Loucy (cell line): Measurements from ENCODE around the gene ENTPD2.

Experiments used
- CTCF ChIP-seq: fragments of 200-600 bp; sonication (generic); conservative IDR thresholded peaks from 2 replicates; pipeline ENCODE4 v1.5.1; 2014; ENCODE audit warnings: mild to moderate bottlenecking, antibody characterized with exemption, low read length
- EZH2phosphoT487 ChIP-seq: fragments of 200-600 bp; IDR thresholded peaks from 2 replicates; pipeline ENCODE4 v1.6.1; 2018; ENCODE audit warnings: antibody characterized with exemption, mild to moderate bottlenecking, moderate library complexity, borderline replicate concordance

- TF ChIP-seq CTCF (no peak), EZH2phosphoT487 (no peak)
These were observed 38.9 kb downstream of the ENTPD2 start for GRCh38 chr9:137014776-137015539.
